Central memory CD4-positive, alpha-beta T cell (primary cell): ENCODE results near the gene PXYLP1.
"Not testable (repeated sequence)": the region's sequence is repeated elsewhere in the genome, so short reads cannot be mapped to it uniquely, and the experiment has no call there.

Experiments used
- DNase-seq: peaks from one replicate; pipeline ENCODE4 v3.0.0; 2022

PXYLP1 gene

GRCh38 chr3:141302364-141303141 lies 70.9 kb downstream of the PXYLP1 start:
- DNase-seq: no peak

GRCh38 chr3:141303481-141304223 lies 72.0 kb downstream of the PXYLP1 start:
- DNase-seq: peak; percentile 71

GRCh38 chr3:141305436-141305835 lies 73.8 kb downstream of the PXYLP1 start:
- DNase-seq: no peak

GRCh38 chr3:141306276-141306675 lies 74.7 kb downstream of the PXYLP1 start:
- no peak for DNase-seq

GRCh38 chr3:141306922-141307321 lies 75.3 kb downstream of the PXYLP1 start:
- peak; percentile 73 for DNase-seq

GRCh38 chr3:141307351-141308059 lies 75.9 kb downstream of the PXYLP1 start:
- DNase-seq: no peak

- DNase-seq: no peak
Observed at GRCh38 chr3:141308588-141309218, 77.1 kb downstream of the PXYLP1 start.

- no peak for DNase-seq
Observed at GRCh38 chr3:141311170-141311495, 79.5 kb downstream of the PXYLP1 start.

GRCh38 chr3:141311496-141312353 lies 80.1 kb downstream of the PXYLP1 start:
- peak; percentile 97 for DNase-seq

- no peak for DNase-seq
Observed at GRCh38 chr3:141312354-141313092, 80.9 kb downstream of the PXYLP1 start.

GRCh38 chr3:141313093-141313683 lies 81.6 kb downstream of the PXYLP1 start:
- DNase-seq: no peak

GRCh38 chr3:141314415-141314814 lies 82.8 kb downstream of the PXYLP1 start:
- not testable (repeated sequence) for DNase-seq

- DNase-seq: no peak
Observed at GRCh38 chr3:141316851-141317250, 85.2 kb downstream of the PXYLP1 start.

- DNase-seq: no peak
Observed at GRCh38 chr3:141320399-141321108, 88.9 kb downstream of the PXYLP1 start.

- DNase-seq: no peak
Observed at GRCh38 chr3:141321109-141321497, 89.5 kb downstream of the PXYLP1 start.

- no peak for DNase-seq
Observed at GRCh38 chr3:141323936-141324704, 92.5 kb downstream of the PXYLP1 start.

GRCh38 chr3:141326123-141326522 lies 94.5 kb downstream of the PXYLP1 start:
- no peak for DNase-seq

GRCh38 chr3:141326626-141327025 lies 95.0 kb downstream of the PXYLP1 start:
- no peak for DNase-seq
